GM10266 (cell line): ENCODE measurements around the gene ITGAV.

Source experiments
- DNase-seq: peaks from one replicate; pipeline ENCODE4 v3.0.0; 2012; ENCODE audit errors: extremely low spot score
- TF ChIP-seq, protein P1 (sequence below): IDR thresholded peaks from 2 replicates; pipeline ENCODE4 v1.5.1; 2012; ENCODE audit warnings: mild to moderate bottlenecking, low read depth; ENCODE audit not compliant: control insufficient read depth, insufficient read depth; ENCODE audit errors: missing control alignments

The ITGAV gene

DNA sequence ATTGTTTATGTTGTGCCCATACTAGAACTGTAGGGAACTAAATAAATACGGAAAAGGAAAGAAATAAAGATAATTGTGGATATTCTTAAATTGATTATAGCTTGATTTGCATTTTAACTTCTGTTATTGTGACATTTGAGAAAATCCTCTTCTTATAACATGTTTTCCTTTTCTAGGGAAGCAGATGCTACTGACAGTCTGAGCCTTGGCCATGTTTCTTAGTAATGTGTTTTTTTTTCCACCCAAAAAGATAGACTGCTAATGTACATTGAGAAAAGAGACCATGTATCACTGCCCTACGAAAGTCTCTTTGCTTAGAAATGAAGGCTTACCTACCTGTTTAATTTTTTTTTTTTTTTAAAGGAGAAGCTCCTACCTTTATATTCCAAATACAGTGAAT lies 22.2 kb downstream of the ITGAV start:
- TF ChIP-seq, protein P1, sequence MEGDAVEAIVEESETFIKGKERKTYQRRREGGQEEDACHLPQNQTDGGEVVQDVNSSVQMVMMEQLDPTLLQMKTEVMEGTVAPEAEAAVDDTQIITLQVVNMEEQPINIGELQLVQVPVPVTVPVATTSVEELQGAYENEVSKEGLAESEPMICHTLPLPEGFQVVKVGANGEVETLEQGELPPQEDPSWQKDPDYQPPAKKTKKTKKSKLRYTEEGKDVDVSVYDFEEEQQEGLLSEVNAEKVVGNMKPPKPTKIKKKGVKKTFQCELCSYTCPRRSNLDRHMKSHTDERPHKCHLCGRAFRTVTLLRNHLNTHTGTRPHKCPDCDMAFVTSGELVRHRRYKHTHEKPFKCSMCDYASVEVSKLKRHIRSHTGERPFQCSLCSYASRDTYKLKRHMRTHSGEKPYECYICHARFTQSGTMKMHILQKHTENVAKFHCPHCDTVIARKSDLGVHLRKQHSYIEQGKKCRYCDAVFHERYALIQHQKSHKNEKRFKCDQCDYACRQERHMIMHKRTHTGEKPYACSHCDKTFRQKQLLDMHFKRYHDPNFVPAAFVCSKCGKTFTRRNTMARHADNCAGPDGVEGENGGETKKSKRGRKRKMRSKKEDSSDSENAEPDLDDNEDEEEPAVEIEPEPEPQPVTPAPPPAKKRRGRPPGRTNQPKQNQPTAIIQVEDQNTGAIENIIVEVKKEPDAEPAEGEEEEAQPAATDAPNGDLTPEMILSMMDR: no peak
- DNase-seq: no peak

DNA sequence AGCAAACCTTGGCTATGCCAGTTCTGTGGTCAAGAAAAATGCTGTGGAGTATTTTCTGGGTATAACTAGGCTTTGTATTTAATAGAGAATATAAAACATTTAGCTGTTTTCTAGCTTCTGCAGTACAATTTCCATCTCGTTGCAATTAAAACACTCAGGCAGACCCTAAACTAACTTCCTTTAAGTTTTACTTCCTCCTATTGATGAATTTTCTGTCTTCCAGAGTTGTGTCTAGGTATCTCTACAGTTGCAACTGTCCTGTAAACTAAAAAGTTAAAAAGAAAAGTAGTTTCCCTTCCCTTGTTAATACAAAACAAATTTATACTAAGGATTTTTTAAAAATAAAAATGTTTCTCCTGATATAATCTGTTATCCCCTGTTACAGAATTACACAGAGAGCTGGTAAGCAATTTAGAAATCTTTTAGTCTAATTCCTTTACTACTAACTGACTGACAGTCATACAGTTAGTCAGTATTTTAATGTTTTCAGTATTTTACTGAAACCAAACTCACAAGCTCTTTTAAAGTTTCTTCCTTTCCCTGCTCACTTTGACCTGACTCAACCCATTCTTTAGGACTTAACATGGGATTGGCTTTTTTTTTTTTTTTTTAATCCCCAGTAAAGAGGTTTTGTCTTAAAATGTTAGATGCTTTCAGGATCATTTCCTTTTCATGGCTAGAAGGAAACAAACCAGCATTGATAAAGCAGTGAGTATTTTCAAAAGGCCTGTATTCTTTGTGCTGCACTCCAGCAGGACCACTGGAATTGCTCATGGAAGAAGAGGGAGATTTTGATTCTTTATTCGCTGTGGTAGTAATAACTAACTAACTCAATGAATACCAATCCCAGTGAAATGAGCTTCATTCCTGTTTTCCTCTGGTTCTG lies 22.9 kb downstream of the ITGAV start:
- no peak for DNase-seq
- TF ChIP-seq, protein P1: no peak

DNA sequence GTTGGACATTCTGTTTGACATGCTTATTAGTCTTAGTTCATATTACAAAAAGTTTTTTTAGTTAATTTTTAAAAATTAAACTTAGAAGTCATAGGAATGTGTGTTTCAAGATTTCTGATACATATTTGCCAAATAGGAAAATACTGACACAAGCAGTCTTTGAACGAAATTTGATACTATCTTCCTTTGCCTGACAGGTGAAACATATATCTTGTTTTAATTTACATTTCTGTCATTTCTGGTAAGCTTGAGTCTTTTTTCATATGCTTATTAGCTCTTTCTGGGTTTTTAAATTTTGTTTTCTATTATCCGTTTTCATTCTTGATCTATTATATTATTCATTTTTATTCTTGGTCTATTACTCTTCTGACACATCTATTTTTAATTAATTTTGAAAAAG lies 24.5 kb downstream of the ITGAV start:
- TF ChIP-seq, protein P1: no peak
- no peak for DNase-seq

DNA sequence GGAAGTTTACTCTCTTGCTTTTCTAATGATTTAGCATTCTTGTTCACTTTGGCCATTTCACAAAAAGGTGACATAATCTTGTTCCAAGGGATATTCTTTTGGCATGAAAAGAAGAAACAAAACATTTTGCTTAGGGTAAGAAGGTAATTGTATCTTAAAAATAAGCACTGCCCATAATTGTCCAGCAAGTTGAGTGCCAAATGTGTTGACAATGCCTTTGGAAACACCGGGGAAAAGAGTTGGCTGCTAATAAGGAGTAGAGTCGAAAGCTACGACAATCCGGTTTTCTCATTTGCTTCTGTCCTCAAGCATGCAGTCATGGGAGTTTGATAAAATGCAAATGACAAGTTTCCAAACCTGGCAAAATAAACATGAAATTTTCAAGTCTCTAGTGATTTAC lies 27.3 kb downstream of the ITGAV start:
- DNase-seq: no peak
- TF ChIP-seq, protein P1: no peak

DNA sequence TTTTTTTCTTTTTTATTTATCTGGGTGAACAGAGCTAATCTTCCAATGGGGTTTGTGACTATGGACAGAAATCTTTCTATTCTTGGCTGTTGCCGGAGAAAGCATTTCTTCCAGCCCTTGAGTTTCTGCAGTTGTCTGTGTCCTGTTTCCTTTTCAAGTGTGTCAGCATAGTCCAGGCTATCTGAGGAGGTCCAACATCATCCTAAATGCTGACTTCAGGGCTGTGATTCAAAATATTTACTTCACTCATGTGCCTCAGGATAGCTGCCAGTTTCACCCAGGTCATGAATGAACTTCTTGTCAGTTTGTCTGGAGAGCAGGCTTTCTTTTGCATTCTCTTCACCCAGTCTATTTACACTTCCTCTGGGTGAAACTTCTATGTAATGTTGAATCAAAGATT lies 27.9 kb downstream of the ITGAV start:
- no peak for DNase-seq
- TF ChIP-seq, protein P1: no peak

DNA sequence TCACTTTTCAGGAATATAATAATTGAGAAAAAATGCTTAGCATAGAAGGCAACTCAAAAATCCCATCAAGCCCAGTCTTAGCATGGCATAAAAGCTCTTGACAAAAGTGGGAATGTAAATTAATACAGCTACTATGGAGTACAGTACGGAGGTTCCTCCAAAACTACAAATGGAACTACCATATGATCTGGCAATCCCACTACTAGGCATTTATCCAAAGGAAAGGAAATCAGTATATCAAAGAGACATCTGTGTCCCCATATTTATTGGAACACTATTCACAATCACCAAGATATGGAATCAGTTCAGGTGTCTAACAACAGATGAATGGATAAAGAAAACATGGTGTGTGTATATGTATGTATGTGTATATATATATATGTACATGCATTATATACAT lies 28.8 kb downstream of the ITGAV start:
- TF ChIP-seq, protein P1: no peak
- DNase-seq: no peak

DNA sequence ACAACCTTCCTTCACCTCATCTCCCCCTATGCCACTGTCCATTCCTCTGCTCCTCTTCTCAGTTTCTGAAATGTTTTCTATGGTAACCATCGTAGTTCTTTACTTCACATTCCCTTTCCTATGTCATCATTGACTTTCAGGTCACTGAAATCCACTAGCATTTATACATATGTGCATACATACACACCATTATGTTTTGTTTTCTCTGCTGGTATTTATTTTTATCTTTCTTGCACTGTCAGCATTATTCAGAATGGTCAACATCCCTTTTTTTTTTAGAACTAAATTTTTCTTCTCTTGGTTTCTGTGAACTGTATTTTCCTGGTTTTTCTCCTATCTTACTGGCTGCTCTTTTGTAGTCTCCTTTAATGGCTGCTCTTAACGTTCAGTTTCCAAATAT lies 33.2 kb downstream of the ITGAV start:
- DNase-seq: no peak
- TF ChIP-seq, protein P1: no peak
